CD4-positive, alpha-beta T cell treated with Interleukin-4 for 4 hours (primary cell): ENCODE measurements around the gene AFF3.

Experiments
- DNase-seq: peaks from one replicate; pipeline ENCODE4 v3.0.0-alpha.2; 2020

Gene AFF3

DNA sequence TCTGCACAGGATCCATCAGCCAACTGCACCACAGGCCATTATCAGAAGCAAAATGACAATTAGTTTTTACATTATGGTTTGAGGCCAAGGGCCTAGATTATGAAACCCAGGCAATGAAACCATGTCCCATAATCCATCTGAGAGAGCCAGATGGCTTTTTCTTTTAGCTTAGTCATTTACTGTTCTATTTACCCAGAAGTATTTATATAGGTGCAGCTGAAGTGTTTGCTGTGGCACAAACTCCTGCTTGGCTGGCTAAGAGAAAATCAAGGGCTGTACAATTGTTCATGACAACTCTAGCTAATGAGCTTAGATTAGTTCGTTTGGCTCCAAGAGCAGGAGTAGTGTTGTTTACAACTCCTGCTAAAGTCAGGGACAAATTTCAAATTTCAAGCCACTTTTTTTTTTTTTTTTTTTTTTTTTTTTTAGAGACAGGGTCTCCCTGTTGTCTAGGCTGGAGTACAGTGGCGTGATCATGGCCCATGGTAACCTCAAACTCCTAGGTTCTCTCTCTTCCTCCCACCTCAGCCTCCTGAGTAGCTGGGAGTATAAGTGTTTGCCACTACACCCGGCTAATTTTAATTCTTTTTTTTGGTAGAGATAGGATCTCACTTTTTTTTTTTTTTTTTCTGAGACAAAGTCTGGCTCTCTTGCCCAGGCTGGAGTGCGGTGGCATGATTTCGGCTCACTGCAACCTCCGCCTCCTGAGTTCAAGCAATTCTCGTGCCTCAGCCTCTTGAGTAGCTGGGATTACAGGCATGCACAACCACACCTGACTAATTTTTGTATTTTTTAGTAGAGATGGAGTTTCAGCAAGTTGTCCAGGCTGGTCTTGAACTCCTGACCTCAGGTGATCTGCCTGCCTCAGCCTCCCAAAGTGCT is 634.2 kb downstream of the AFF3 start:
- no peak for DNase-seq

DNA sequence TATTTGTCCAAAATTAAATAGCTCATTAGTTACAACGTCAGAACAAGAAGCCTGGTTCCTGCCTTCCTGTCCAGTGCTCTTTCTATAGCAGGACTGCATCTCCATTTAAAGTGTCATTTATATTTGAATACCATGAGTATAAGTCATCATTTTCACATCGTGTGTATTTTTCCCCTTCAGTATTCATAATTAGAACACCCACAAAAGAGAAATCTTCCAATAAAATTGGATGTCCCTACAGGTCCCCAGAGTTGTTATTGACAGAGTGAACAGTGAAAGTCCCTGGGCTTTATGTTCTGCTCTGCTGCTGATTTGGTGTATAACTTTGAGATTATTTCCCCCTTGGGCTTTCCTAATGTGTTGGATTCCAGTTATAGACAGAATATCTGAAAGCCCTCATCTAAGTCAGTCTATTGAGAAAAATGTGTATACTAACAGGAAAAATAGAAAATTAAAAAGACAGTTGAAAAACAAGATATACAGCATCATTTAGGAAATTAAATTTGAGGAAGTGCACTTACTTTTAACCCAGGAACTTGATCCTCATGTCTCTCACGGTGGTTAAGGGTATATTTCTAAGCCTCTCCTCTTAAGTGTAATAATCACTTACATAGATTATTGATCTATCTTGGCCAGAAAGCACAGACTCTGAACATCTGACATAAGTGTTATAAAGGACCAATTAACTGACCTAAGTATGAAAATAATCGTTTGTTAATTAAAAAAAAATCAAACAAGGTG is 637.4 kb downstream of the AFF3 start:
- DNase-seq = no peak

DNA sequence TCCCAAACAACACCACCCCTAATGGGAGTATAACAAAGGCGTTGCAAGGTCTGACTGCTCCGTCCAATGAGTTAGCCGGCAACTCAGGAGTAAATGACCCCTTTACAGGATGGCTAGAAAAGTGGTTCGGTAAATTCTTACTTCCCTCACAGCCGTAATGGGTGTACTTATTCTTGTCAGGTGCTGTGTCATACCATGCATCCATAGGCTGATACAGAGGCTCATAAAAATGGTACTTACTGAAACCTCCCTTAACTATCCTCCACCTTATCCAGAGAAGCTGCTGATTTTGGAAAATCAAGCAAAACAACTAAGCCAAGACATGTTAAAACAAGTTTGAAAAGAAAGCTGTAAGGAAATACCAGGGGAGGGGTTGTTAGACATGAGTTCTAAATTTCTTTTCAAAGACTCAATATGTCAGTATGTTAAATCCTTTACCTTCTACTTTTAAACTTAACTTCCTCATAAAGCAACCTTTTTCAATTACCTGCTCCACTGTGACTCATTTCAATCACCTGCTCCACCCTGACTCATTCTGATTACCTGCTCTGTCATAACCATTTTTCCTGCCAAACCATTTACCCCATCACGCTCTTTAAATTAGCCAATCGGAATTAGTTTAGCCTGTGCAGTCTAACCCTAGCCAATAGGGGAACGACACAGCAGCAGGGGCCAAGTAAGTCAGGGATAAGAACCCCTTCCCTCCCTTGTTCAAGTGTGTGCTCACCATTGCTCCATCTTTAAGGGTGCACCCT is 638.6 kb downstream of the AFF3 start:
- peak; percentile 8 for DNase-seq

DNA sequence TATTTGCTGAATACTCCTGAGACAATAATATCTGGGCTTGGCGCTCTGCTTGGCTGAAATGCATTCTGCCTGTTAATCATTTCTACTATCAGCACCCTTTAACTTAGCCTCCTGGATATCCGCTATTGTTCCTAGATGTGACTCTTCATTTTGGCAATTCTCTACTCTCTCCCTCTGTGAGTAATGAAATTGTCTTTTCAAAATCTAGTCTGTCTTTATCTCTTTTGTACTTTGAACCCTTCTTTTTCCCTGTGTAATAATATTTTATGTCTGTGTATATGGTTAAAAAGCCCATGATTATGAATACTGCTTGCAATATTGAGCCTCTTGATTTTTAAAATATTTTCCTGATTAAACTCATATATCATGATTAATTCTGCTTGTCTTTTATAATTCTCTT is 646.4 kb downstream of the AFF3 start:
- no peak for DNase-seq
